IMR-90 (cell line): Measurements from ENCODE around the gene SEH1L. TPM values are rescaled to one million over a fixed set of nuclear protein-coding genes. Genes with fewer than 3 reads are reported as not detected.

ENCODE experiments used
- ATAC-seq: fragments of 200-7000 bp; cut with Tn5 transposase; 2 replicates; pipeline ENCODE4 v1.9.1; 2020; ENCODE audit warnings: low read depth, mild to moderate bottlenecking, moderate library complexity
- BruUV-seq: library from RNA; stranded (reverse); fragments of 400-500 nt; replicated peaks from 2 replicates; lab custom pipeline; 2021; lab: Mats Ljungman, UMichigan
- CTCF ChIA-PET: fragments of 300-600 bp; formaldehyde crosslinking; extraction: SDS; loops from one replicate; lab custom pipeline; 2021; ENCODE audit warnings: antibody characterized with exemption; lab: Yijun Ruan, JAX
- POLR2A ChIA-PET: fragments of 300-600 bp; sonication (Branson Sonifier 250); formaldehyde crosslinking; loops from one replicate; lab custom pipeline; 2022; ENCODE audit warnings: antibody characterized with exemption; ENCODE audit not compliant: unreplicated experiment; lab: Charles Lee
- DNase-seq: peaks from one replicate; pipeline ENCODE4 v3.0.0; 2013
- H2AFZ ChIP-seq: replicated peaks from 2 replicates; pipeline ENCODE3; 2013; ENCODE audit warnings: low read length, mild to moderate bottlenecking; ENCODE audit not compliant: poor library complexity
- H2AK5ac ChIP-seq: 2 replicates; pipeline ENCODE4 v1.6.1; 2013; ENCODE audit warnings: low read depth, low read length, inconsistent platforms
- H2AK9ac ChIP-seq: replicated peaks from 2 replicates; pipeline ENCODE3; 2013; ENCODE audit warnings: mild to moderate bottlenecking, low read depth, low read length, moderate library complexity; ENCODE audit not compliant: poor library complexity
- H2BK120ac ChIP-seq: 2 replicates; pipeline ENCODE4 v1.6.1; 2013; ENCODE audit warnings: low read depth, low read length, inconsistent platforms
- H2BK15ac ChIP-seq: 3 replicates; pipeline ENCODE4 v1.6.1; 2013; ENCODE audit warnings: low read depth, low read length, inconsistent platforms
- H2BK20ac ChIP-seq: 2 replicates; pipeline ENCODE4 v1.6.1; 2013; ENCODE audit warnings: low read depth, mild to moderate bottlenecking, inconsistent platforms, low read length, moderate library complexity
- H2BK5ac ChIP-seq: 2 replicates; pipeline ENCODE4 v1.6.1; 2013; ENCODE audit warnings: mild to moderate bottlenecking, low read depth, low read length, inconsistent platforms; ENCODE audit not compliant: poor library complexity, severe bottlenecking
- H3K14ac ChIP-seq: replicated peaks from 2 replicates; pipeline ENCODE4 v1.6.1; 2013; ENCODE audit warnings: low read depth, low read length, inconsistent platforms
- H3K18ac ChIP-seq: 2 replicates; pipeline ENCODE4 v1.6.1; 2013; ENCODE audit warnings: low read depth, low read length, control low read depth
- H3K23ac ChIP-seq: 2 replicates; pipeline ENCODE4 v1.6.1; 2013; ENCODE audit warnings: low read depth, low read length, inconsistent platforms
- H3K27ac ChIP-seq: 2 replicates; pipeline ENCODE4 v1.5.1; 2013; ENCODE audit warnings: mild to moderate bottlenecking, control low read depth, low read length; ENCODE audit not compliant: insufficient read depth
- H3K27me3 ChIP-seq: 2 replicates; pipeline ENCODE4 v1.6.1; 2013; ENCODE audit warnings: low read length; ENCODE audit not compliant: control insufficient read depth, insufficient read depth
- H3K36me3 ChIP-seq: 2 replicates; pipeline ENCODE4 v1.6.1; 2013; ENCODE audit warnings: low read length, mixed read lengths; ENCODE audit not compliant: control insufficient read depth, insufficient read depth
- H3K4ac ChIP-seq: 2 replicates; pipeline ENCODE4 v1.6.1; 2013; ENCODE audit warnings: low read depth, low read length, inconsistent platforms
- H3K4me1 ChIP-seq: 2 replicates; pipeline ENCODE4 v1.6.1; 2013; ENCODE audit warnings: low read length, mixed read lengths; ENCODE audit not compliant: control insufficient read depth, insufficient read depth
- H3K4me2 ChIP-seq: 2 replicates; pipeline ENCODE4 v1.6.1; 2013; ENCODE audit warnings: low read depth, mild to moderate bottlenecking, control low read depth, low read length, moderate library complexity
- H3K4me3 ChIP-seq: 2 replicates; pipeline ENCODE4 v1.5.1; 2013; ENCODE audit warnings: low read depth, mild to moderate bottlenecking, control low read depth, low read length, moderate library complexity; ENCODE audit not compliant: insufficient read depth
- H3K56ac ChIP-seq: 2 replicates; pipeline ENCODE4 v1.6.1; 2013; ENCODE audit warnings: low read length, inconsistent platforms; ENCODE audit not compliant: insufficient read depth; ENCODE audit errors: extremely low read depth
- H3K79me1 ChIP-seq, 2 experiments: 2 replicates each; pipeline ENCODE4 v1.6.1; 2013; ENCODE audit warnings: low read length in 2 of 2, inconsistent platforms in 1 of 2, low read depth in 1 of 2
- H3K9ac ChIP-seq: 2 replicates; pipeline ENCODE4 v1.6.1; 2013; ENCODE audit warnings: low read depth, low read length, control low read depth
- H3K9me1 ChIP-seq: 2 replicates; pipeline ENCODE4 v1.6.1; 2013; ENCODE audit warnings: low read length, inconsistent platforms; ENCODE audit not compliant: insufficient read depth
- H3K9me3 ChIP-seq: 2 replicates; pipeline ENCODE4 v1.6.1; 2013; ENCODE audit warnings: low read length; ENCODE audit not compliant: control insufficient read depth, insufficient read depth
- H4K20me1 ChIP-seq: 2 replicates; pipeline ENCODE4 v1.6.1; 2013; ENCODE audit warnings: low read length, inconsistent platforms; ENCODE audit not compliant: insufficient read depth
- H4K5ac ChIP-seq: 2 replicates; pipeline ENCODE4 v1.6.1; 2013; ENCODE audit warnings: mild to moderate bottlenecking, low read depth, low read length, control low read depth
- H4K8ac ChIP-seq, 2 experiments: 2 replicates each; pipeline ENCODE4 v1.6.1; 2013; ENCODE audit warnings: low read depth in 2 of 2, low read length in 2 of 2, control low read depth in 1 of 2, inconsistent platforms in 1 of 2
- H4K91ac ChIP-seq: 2 replicates; pipeline ENCODE4 v1.6.1; 2013; ENCODE audit warnings: low read depth, low read length, inconsistent platforms; ENCODE audit not compliant: insufficient read depth
- CEBPB ChIP-seq: IDR thresholded peaks from 2 replicates; pipeline ENCODE4 v1.6.1; 2012; ENCODE audit warnings: low read depth, low read length, improper control_type of control experiment
- MAFK ChIP-seq: IDR thresholded peaks from 2 replicates; pipeline ENCODE4 v1.6.1; 2012; ENCODE audit warnings: low read depth, low read length, improper control_type of control experiment
- MAZ ChIP-seq: IDR thresholded peaks from 2 replicates; pipeline ENCODE4 v1.6.1; 2012; ENCODE audit warnings: low read depth, mild to moderate bottlenecking, low read length, improper control_type of control experiment, moderate library complexity, borderline replicate concordance
- MXI1 ChIP-seq: IDR thresholded peaks from 2 replicates; pipeline ENCODE4 v1.6.1; 2012; ENCODE audit warnings: low read depth, mild to moderate bottlenecking, low read length, moderate library complexity, borderline replicate concordance
- NFE2L2 ChIP-seq: fragments of 150-350 bp; IDR thresholded peaks from 2 replicates; pipeline ENCODE4 v1.6.1; 2016; ENCODE audit warnings: low read depth, mild to moderate bottlenecking, low read length
- RCOR1 ChIP-seq: IDR thresholded peaks from 2 replicates; pipeline ENCODE4 v1.6.1; 2012; ENCODE audit warnings: mild to moderate bottlenecking, low read length, improper control_type of control experiment; ENCODE audit not compliant: insufficient replicate concordance
- WGBS, 2 experiments: methylation state at CpG; one replicate each; pipeline versions ENCODE4 v1.1.5 to v1.1.7; 2013; ENCODE audit warnings: missing lambda C conversion rate in 2 of 2; ENCODE audit not compliant: insufficient read length in 1 of 2; ENCODE audit errors: extremely low coverage in 2 of 2; 5-methylcytosine and 5-hydroxymethylcytosine counted together
- dilution Hi-C: fragments of 300-500 bp; cut with HindIII; formaldehyde crosslinking; loops from one replicate; pipeline ENCODE4 v1.14.3; 2018; ENCODE audit warnings: low sequenced_read_pairs; ENCODE audit not compliant: unreplicated experiment
- in situ Hi-C: fragments of 300-500 bp; cut with MboI; formaldehyde crosslinking; loops from 3 replicates; pipeline ENCODE4 v1.14.3; 2019; ENCODE audit warnings: low sequenced_read_pairs, inconsistent platforms, mixed read lengths
- intact Hi-C: fragments of 100-400 bp; cut with micrococcal nuclease; formaldehyde crosslinking; loops from 2 replicates; pipeline ENCODE4 v1.10.0; 2022
- polyA plus RNA-seq, 3 experiments: library from polyadenylated mRNA; depleted of rRNA; stranded (reverse); fragments of >200 nt; gene quantifications; 2 replicates each; pipeline ENCODE4 v1.2.3, GENCODE V29; 2012; ENCODE audit warnings: low replicate concordance in 1 of 3
- total RNA-seq: library from RNA; depleted of rRNA; stranded (reverse); fragments of >200 nt; gene quantifications from 2 replicates; pipeline ENCODE4 v1.2.3, GENCODE V29; 2012
- TF ChIP-seq, protein P1 (sequence below): fragments of 150-350 bp; IDR thresholded peaks from 2 replicates; pipeline ENCODE4 v1.6.1; 2016; ENCODE audit warnings: low read depth, mild to moderate bottlenecking, low read length, moderate library complexity, borderline replicate concordance
- TF ChIP-seq, protein P2 (sequence below): conservative IDR thresholded peaks from 2 replicates; pipeline ENCODE4 v1.5.1; 2012; ENCODE audit warnings: mild to moderate bottlenecking, low read depth, low read length, improper control_type of control experiment

The SEH1L gene
- total and polyA plus RNA-seq, 2 of the 4 experiments (the other 2 are of a cell fraction), result 27.6 to 45.5 TPM

DNA sequence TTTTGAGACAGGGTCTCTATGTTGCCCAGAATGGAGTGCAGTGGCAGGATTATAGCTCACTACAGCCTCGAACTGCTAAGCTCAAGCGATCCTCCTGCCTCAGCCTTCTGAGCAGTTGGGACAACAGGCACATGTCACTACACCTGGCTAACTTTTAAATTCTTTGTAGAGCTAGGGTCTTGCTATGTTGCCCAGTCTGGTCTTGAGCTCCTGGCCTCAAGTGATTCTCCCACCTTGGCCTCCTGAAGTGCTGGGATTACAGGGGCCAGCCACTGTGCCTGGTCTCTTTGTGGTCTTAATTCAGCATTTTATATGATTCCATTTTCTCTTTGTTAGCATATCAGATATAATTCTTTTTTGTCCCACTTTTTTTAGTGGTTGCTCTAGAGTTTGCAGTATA is 77.4 kb downstream of the SEH1L start:
- no peak overlapping the region for H4K8ac ChIP-seq
- H3K4me2 ChIP-seq, result no peak overlapping the region
- no peak overlapping the region for H2BK20ac ChIP-seq
- H2BK120ac ChIP-seq, result no peak overlapping the region
- no peak overlapping the region for H3K9ac ChIP-seq
- 100% methylated on average over 1 of the region's 2 CpGs; no CpG with 5 or more reads in 1 of the 2 experiments for WGBS, 2 experiments
- no peak overlapping the region for H3K4me3 ChIP-seq
- no peak overlapping the region for H2BK15ac ChIP-seq
- H4K20me1 ChIP-seq, result no peaks in the 10 kb centered on the region
- peaks cover 5% of the 10 kb centered on the region for H3K36me3 ChIP-seq
- no peak overlapping the region for H4K91ac ChIP-seq
- DNase-seq, result no peak
- H3K27ac ChIP-seq, result no peak overlapping the region
- no peak overlapping the region for H4K5ac ChIP-seq
- H2AK5ac ChIP-seq, result no peak overlapping the region
- H2AFZ ChIP-seq, result no peak overlapping the region
- ChIA-PET POLR2A (no interaction called here), CTCF (no interaction called here)
- 0 out of 2 replicates have a peak, but pooled peaks cover 3% of the 10 kb centered on the region for H3K9me1 ChIP-seq
- no peak overlapping the region for H3K14ac ChIP-seq
- H3K18ac ChIP-seq, result no peak overlapping the region
- H3K27me3 ChIP-seq, result no peaks in the 10 kb centered on the region
- dilution Hi-C loops, result no loop called here
- H2BK5ac ChIP-seq, result no peak overlapping the region
- no peak for ATAC-seq
- intact Hi-C loops, result no loop called here
- peaks cover 2% of the 10 kb centered on the region; the same call in 1 of the 2 replicates for H3K4me1 ChIP-seq
- no peak overlapping the region for H3K23ac ChIP-seq
- in situ Hi-C loops, result no loop called here
- H3K79me1 ChIP-seq, result peaks cover 19 to 24% of the 10 kb centered on the region in 2 experiments; a peak in 3 of 4 replicates
- H3K9me3 ChIP-seq, result peaks cover 3% of the 10 kb centered on the region; the same call in 1 of the 2 replicates
- H2AK9ac ChIP-seq, result no peak overlapping the region
- TF ChIP-seq RCOR1 (no peak), NFE2L2 (no peak), MAZ (no peak), MXI1 (no peak), CEBPB (no peak), MAFK (no peak)
- TF ChIP-seq, protein P1, sequence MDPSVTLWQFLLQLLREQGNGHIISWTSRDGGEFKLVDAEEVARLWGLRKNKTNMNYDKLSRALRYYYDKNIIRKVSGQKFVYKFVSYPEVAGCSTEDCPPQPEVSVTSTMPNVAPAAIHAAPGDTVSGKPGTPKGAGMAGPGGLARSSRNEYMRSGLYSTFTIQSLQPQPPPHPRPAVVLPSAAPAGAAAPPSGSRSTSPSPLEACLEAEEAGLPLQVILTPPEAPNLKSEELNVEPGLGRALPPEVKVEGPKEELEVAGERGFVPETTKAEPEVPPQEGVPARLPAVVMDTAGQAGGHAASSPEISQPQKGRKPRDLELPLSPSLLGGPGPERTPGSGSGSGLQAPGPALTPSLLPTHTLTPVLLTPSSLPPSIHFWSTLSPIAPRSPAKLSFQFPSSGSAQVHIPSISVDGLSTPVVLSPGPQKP, result no peak
- TF ChIP-seq, protein P2, sequence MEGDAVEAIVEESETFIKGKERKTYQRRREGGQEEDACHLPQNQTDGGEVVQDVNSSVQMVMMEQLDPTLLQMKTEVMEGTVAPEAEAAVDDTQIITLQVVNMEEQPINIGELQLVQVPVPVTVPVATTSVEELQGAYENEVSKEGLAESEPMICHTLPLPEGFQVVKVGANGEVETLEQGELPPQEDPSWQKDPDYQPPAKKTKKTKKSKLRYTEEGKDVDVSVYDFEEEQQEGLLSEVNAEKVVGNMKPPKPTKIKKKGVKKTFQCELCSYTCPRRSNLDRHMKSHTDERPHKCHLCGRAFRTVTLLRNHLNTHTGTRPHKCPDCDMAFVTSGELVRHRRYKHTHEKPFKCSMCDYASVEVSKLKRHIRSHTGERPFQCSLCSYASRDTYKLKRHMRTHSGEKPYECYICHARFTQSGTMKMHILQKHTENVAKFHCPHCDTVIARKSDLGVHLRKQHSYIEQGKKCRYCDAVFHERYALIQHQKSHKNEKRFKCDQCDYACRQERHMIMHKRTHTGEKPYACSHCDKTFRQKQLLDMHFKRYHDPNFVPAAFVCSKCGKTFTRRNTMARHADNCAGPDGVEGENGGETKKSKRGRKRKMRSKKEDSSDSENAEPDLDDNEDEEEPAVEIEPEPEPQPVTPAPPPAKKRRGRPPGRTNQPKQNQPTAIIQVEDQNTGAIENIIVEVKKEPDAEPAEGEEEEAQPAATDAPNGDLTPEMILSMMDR, result no peak
- H3K56ac ChIP-seq, result no peak overlapping the region
- no TSS peak for BruUV-seq
- no peak overlapping the region for H3K4ac ChIP-seq
